Measurements from ENCODE around the gene SRF. TPM values are rescaled to one million over a fixed set of nuclear protein-coding genes. Genes with fewer than 3 reads are reported as not detected.

Gene SRF
- total RNA-seq, 6 experiments from 2014 or later: 37.4 to 49.7 (median 39.3) TPM

DNA sequence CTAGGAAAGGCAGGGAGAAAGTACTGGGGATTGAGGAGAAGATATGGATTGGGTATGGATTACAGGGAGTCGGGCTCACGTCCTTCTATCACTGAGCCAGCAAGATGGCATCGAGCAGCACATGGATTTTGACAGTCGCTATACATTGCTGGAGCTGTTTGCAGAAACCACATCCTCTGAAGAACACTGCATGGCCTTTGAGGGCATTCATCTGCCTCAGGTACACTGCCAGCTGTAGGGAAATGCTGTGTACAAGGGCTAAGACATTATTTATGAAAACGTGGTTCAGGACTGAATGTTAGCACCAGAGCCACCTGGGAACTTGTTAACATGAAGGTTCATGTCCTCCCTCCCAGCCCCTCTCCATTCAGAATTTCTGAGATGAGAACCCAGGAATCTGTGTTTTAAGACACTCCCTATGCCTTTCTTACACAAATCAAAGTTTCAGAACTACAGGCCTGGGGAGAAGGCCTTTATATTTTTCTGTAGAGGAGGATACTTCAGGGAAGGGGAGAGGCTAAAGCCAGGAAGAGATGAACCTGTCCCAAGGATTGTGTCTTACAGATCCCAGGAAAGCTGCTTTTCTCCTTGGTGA, 14.4 kb downstream of the SRF start:
- no peak overlapping the region for H3K27ac Mint-ChIP-seq
- DNase-seq: no peak
- peaks cover 25% of the 10 kb centered on the region for H3K36me3 Mint-ChIP-seq (ENCODE audit: low read depth)
- H3K27me3 Mint-ChIP-seq (ENCODE audit: insufficient read depth): peaks cover 2% of the 10 kb centered on the region
- TF ChIP-seq, protein P1, sequence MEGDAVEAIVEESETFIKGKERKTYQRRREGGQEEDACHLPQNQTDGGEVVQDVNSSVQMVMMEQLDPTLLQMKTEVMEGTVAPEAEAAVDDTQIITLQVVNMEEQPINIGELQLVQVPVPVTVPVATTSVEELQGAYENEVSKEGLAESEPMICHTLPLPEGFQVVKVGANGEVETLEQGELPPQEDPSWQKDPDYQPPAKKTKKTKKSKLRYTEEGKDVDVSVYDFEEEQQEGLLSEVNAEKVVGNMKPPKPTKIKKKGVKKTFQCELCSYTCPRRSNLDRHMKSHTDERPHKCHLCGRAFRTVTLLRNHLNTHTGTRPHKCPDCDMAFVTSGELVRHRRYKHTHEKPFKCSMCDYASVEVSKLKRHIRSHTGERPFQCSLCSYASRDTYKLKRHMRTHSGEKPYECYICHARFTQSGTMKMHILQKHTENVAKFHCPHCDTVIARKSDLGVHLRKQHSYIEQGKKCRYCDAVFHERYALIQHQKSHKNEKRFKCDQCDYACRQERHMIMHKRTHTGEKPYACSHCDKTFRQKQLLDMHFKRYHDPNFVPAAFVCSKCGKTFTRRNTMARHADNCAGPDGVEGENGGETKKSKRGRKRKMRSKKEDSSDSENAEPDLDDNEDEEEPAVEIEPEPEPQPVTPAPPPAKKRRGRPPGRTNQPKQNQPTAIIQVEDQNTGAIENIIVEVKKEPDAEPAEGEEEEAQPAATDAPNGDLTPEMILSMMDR (IDR thresholded peaks at IDR 0.05): no peak
- no peaks in the 10 kb centered on the region for H3K9me3 Mint-ChIP-seq
- no peak overlapping the region for H3K4me3 Mint-ChIP-seq
- peaks cover 33% of the 10 kb centered on the region for H3K4me1 Mint-ChIP-seq (ENCODE audit: low read depth)

DNA sequence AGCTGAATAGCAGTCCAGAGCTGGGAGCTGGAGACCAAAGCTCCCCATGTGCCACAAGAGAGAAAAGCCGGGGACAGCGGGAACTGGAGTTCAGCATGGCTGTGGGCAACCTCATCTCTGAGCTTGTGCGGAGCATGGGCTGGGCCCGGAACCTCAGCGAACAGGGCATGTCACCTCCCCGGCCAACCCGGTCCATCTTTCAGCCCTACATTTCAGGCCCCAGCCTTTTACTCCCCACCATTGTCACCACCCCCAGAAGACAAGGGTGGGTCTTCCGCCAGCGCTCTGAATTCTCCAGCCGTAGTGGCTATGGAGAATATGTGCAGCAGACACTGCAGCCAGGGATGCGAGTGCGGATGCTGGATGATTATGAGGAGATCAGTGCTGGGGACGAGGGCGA, 14.9 kb downstream of the SRF start:
- H3K36me3 Mint-ChIP-seq (ENCODE audit: low read depth): peaks cover 25% of the 10 kb centered on the region

DNA sequence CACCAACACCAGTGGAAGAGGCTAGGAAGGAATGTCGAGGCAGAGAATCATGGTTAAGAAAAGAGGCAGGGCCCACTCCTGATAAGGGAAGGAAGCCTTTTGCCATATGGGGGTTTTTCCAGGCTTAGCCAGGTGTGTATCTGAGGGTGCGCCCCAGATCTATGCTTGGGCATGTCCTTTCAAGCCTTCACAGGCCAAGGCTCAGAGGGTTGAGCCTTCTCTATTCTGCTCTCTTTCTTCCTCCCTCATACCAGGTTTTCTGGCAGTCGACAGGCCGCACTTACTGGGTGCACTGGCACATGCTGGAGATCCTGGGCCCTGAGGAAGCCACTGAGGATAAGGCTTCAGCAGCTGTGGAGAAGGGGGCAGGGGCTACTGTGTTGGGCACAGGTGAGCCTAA, 15.6 kb downstream of the SRF start:
- Mint-ChIP-seq H3K36me3 (ENCODE audit: low read depth) (peaks cover 21% of the 10 kb centered on the region), H3K9me3 (no peaks in the 10 kb centered on the region), H3K27ac (no peak overlapping the region), H3K27me3 (ENCODE audit: insufficient read depth) (peaks cover 2% of the 10 kb centered on the region), H3K4me3 (no peak overlapping the region), H3K4me1 (ENCODE audit: low read depth) (peaks cover 24% of the 10 kb centered on the region)
- no peak for DNase-seq
- TF ChIP-seq, protein P1 (IDR thresholded peaks at IDR 0.05): no peak

More for the DNA sequence above, 14.9 kb downstream of the SRF start:
- H3K4me3 Mint-ChIP-seq: no peak overlapping the region
- TF ChIP-seq, protein P1 (IDR thresholded peaks at IDR 0.05): no peak
- DNase-seq: no peak
- peaks cover 2% of the 10 kb centered on the region for H3K27me3 Mint-ChIP-seq (ENCODE audit: insufficient read depth)
- no peak overlapping the region for H3K27ac Mint-ChIP-seq
- H3K9me3 Mint-ChIP-seq: no peaks in the 10 kb centered on the region
- H3K4me1 Mint-ChIP-seq (ENCODE audit: low read depth): peaks cover 31% of the 10 kb centered on the region

DNA sequence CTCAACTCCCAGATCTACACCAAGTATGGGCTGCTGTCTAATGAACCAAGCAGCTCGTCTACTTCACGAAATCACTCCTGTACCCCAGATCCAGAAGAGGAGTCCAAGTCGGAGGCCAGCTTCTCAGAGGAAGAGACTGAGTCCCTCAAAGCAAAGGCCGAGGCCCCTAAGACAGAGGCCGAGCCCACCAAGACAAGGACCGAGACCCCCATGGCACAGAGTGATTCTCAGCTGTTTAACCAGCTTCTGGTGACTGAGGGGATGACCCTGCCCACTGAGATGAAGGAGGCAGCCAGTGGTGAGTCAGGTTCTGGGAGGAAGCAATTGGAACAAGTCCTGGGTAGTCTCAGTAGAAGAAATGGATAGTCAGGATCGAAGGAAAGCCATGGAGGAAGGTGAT, 16.8 kb downstream of the SRF start:
- TF ChIP-seq, protein P1 (IDR thresholded peaks at IDR 0.05): no peak

DNA sequence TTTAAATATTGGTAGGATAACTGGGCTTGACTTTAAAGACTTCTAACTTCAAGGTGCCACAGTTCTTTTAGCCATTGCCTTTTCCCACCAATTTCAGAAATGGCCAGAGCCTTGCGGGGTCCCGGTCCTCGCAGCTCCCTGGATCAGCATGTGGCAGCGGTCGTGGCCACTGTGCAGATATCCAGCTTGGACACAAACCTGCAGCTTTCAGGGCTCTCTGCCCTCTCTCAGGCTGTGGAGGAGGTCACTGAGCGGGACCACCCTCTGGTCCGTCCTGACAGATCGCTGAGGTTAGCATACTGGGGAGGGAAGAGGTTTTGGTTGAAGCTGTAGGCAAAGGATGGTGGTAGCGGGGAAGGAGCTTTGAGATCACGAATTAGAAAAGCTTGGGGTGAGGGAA, 17.4 kb downstream of the SRF start:
- H3K36me3 Mint-ChIP-seq (ENCODE audit: low read depth): peaks cover 30% of the 10 kb centered on the region
- H3K4me1 Mint-ChIP-seq (ENCODE audit: low read depth): peaks cover 11% of the 10 kb centered on the region
- DNase-seq: no peak
- no peak overlapping the region for H3K27ac Mint-ChIP-seq
- no peak overlapping the region for H3K4me3 Mint-ChIP-seq
- H3K9me3 Mint-ChIP-seq: no peaks in the 10 kb centered on the region
- TF ChIP-seq, protein P1 (IDR thresholded peaks at IDR 0.05): no peak
- H3K27me3 Mint-ChIP-seq (ENCODE audit: insufficient read depth): peaks cover 2% of the 10 kb centered on the region

More for the DNA sequence above, 16.8 kb downstream of the SRF start:
- no peak for DNase-seq
- H3K27ac Mint-ChIP-seq: no peak overlapping the region
- H3K27me3 Mint-ChIP-seq (ENCODE audit: insufficient read depth): peaks cover 2% of the 10 kb centered on the region
- no peak overlapping the region for H3K4me3 Mint-ChIP-seq
- peaks cover 24% of the 10 kb centered on the region for H3K36me3 Mint-ChIP-seq (ENCODE audit: low read depth)
- H3K4me1 Mint-ChIP-seq (ENCODE audit: low read depth): peaks cover 17% of the 10 kb centered on the region
- no peaks in the 10 kb centered on the region for H3K9me3 Mint-ChIP-seq
